Activated CD4-positive, CD25-positive, alpha-beta regulatory T cell treated with anti-CD3 and anti-CD28 coated beads, Interleukin-2, amount 50 U/mL, for 72 hours (primary cell): ENCODE measurements around the gene HOXD10.

ENCODE experiments used
- DNase-seq: peaks from one replicate; pipeline ENCODE4 v3.0.0; 2021

Gene HOXD10

GRCh38 chr2:176115883-176116813 is at the start of gene HOXD10:
HOXD10 (plus strand) TSS chr2:176116778; CDS start chr2:176116834, 56 bp downstream.
- no peak for DNase-seq

GRCh38 chr2:176067589-176068418 is 48.8 kb upstream of the HOXD10 start:
- no peak for DNase-seq

- DNase-seq: no peak
Observed at GRCh38 chr2:176068419-176068832, 48.2 kb upstream of the HOXD10 start.

GRCh38 chr2:176071330-176072291 is 45.0 kb upstream of the HOXD10 start:
- DNase-seq: no peak

GRCh38 chr2:176072292-176072669 is 44.3 kb upstream of the HOXD10 start:
- DNase-seq: no peak

GRCh38 chr2:176072951-176073904 is 43.4 kb upstream of the HOXD10 start:
- no peak for DNase-seq

GRCh38 chr2:176074919-176075425 is 41.6 kb upstream of the HOXD10 start:
- DNase-seq: no peak

GRCh38 chr2:176075481-176075880 is 41.1 kb upstream of the HOXD10 start:
- no peak for DNase-seq

- DNase-seq: no peak
Observed at GRCh38 chr2:176076063-176076462, 40.5 kb upstream of the HOXD10 start.

GRCh38 chr2:176076796-176077195 is 39.8 kb upstream of the HOXD10 start:
- no peak for DNase-seq

GRCh38 chr2:176078541-176079284 is 37.9 kb upstream of the HOXD10 start:
- DNase-seq: no peak

GRCh38 chr2:176079285-176079830 is 37.2 kb upstream of the HOXD10 start:
- DNase-seq: no peak

GRCh38 chr2:176079831-176080539 is 36.6 kb upstream of the HOXD10 start:
- DNase-seq: no peak

- DNase-seq: no peak
Observed at GRCh38 chr2:176080540-176081375, 35.8 kb upstream of the HOXD10 start.

- no peak for DNase-seq
Observed at GRCh38 chr2:176081376-176081836, 35.2 kb upstream of the HOXD10 start.

- no peak for DNase-seq
Observed at GRCh38 chr2:176081837-176082524, 34.6 kb upstream of the HOXD10 start.

GRCh38 chr2:176082525-176082823 is 34.1 kb upstream of the HOXD10 start:
- no peak for DNase-seq
